ENCODE data around the gene PLEKHA8.

- TF ChIP-seq CTCF (IDR thresholded peaks at IDR 0.05) = no peak
- TF ChIP-seq POLR2A (IDR thresholded peaks at IDR 0.05) = no peak
Observed at GRCh38 chr7:30168835-30169573, 140.8 kb downstream of the PLEKHA8 start.
